Measurements from ENCODE around the gene EMP2.

Gene EMP2

DNA sequence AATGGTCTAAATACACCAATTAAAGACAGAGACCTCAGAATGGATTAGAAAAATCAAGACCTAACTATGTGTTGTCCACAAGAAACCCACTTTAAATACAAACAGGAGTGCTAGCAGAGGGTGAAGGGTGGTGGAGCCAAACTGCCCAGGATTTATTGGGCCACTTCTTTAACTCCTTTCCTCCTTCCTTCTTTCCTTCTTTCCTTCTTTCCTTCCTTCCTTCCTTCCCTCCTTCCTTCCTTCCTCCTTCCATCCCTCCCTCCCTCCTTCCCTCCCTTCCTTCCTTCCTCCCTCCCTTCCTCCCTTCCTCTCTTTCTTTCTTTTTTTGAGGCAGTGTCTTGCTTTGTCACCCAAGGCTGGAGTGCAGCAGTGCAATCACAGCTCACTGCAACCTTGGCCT, 34.3 kb upstream of the EMP2 start:
- no peak for DNase-seq (ENCODE audit: extremely low read depth, low read depth)
- TF ChIP-seq, protein P1, sequence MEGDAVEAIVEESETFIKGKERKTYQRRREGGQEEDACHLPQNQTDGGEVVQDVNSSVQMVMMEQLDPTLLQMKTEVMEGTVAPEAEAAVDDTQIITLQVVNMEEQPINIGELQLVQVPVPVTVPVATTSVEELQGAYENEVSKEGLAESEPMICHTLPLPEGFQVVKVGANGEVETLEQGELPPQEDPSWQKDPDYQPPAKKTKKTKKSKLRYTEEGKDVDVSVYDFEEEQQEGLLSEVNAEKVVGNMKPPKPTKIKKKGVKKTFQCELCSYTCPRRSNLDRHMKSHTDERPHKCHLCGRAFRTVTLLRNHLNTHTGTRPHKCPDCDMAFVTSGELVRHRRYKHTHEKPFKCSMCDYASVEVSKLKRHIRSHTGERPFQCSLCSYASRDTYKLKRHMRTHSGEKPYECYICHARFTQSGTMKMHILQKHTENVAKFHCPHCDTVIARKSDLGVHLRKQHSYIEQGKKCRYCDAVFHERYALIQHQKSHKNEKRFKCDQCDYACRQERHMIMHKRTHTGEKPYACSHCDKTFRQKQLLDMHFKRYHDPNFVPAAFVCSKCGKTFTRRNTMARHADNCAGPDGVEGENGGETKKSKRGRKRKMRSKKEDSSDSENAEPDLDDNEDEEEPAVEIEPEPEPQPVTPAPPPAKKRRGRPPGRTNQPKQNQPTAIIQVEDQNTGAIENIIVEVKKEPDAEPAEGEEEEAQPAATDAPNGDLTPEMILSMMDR (IDR thresholded peaks at IDR 0.05; ENCODE audit: low read depth, low read length), result no peak

- TF ChIP-seq, protein P1 (IDR thresholded peaks at IDR 0.05; ENCODE audit: low read depth, low read length), result no peak
- DNase-seq (ENCODE audit: extremely low read depth, low read depth), result no peak
These were observed 33.5 kb upstream of the EMP2 start for GRCh38 chr16:10613785-10614485.

GRCh38 chr16:10612649-10613179, 32.3 kb upstream of the EMP2 start:
- TF ChIP-seq, protein P1 (IDR thresholded peaks at IDR 0.05; ENCODE audit: low read depth, low read length), result no peak
- no peak for DNase-seq (ENCODE audit: extremely low read depth, low read depth)

DNA sequence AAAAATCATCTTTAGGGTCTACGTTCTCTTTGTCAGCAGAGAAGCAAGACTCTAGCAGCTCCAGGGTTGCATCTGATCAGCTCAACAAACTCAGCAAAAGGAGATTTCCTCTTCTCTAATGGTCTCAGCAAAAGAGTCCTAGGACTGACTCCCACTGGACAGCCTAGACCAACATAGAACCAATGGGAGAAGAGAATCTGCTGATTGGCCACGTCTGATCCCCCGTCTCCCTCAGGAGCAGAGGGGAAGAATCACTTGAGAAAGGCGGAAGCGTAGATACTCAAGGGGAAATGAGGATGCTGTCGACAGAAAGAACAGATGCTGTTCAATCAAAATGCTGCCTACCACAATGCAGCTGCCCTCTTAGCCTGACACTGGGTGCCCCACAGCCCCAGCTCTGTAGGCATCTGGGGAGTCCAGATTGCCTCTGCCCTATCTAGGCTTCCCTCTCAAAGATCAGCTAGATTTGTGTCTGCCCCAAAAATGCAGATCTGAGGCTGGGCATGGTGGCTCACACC, 31.5 kb upstream of the EMP2 start:
- DNase-seq (ENCODE audit: extremely low read depth, low read depth), result no peak
- TF ChIP-seq, protein P1 (IDR thresholded peaks at IDR 0.05; ENCODE audit: low read depth, low read length), result no peak

DNA sequence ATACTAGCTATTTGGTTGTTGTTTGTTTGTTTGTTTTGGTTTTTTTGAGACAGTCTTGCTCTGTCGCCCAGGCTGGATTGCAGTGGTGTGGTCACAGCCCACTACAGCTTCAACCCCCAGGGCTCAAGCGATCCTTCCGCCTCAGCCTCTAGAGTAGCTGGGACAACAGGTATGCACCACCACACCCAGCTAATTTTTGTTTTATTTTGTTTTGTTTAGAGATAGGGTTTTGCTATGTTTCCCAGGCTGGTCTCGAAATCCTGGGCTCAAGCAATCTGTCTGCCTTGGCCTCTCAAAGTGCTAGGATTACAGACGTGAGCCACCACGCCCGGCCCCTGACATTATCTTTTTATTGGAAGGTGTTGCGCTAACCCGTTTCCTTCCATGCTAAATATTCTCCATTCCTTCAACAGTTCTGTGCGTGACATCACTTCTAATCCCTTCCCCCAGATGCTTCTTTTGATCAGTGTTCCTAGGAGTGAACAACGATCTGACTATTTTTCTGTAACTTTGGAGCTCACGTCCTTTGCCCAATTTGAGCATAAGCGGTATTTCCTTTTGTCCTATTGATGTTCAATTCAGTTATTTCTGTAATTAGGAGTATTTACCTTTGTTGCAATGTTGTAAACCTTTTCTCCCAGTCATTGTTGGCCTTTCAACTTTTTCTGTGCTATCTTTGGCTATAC, 30.2 kb upstream of the EMP2 start:
- DNase-seq (ENCODE audit: extremely low read depth, low read depth), result no peak
- TF ChIP-seq, protein P1 (IDR thresholded peaks at IDR 0.05; ENCODE audit: low read depth, low read length), result no peak

GRCh38 chr16:10609402-10609774, 29.0 kb upstream of the EMP2 start:
- DNase-seq (ENCODE audit: extremely low read depth, low read depth), result no peak
- TF ChIP-seq, protein P1 (IDR thresholded peaks at IDR 0.05; ENCODE audit: low read depth, low read length), result peak; percentile 13
